NCI-H1436 treated with DMSO at 0.1 percent for 48 hours (cell line): ENCODE data around the gene FCGR3B.
"Not testable (repeated sequence)": the region's sequence is repeated elsewhere in the genome, so short reads cannot be mapped to it uniquely, and the experiment has no call there.

Experiments
- DNase-seq: peaks from one replicate; lab custom pipeline; 2025; lab: John Stamatoyannopoulos, UW

FCGR3B gene

DNA sequence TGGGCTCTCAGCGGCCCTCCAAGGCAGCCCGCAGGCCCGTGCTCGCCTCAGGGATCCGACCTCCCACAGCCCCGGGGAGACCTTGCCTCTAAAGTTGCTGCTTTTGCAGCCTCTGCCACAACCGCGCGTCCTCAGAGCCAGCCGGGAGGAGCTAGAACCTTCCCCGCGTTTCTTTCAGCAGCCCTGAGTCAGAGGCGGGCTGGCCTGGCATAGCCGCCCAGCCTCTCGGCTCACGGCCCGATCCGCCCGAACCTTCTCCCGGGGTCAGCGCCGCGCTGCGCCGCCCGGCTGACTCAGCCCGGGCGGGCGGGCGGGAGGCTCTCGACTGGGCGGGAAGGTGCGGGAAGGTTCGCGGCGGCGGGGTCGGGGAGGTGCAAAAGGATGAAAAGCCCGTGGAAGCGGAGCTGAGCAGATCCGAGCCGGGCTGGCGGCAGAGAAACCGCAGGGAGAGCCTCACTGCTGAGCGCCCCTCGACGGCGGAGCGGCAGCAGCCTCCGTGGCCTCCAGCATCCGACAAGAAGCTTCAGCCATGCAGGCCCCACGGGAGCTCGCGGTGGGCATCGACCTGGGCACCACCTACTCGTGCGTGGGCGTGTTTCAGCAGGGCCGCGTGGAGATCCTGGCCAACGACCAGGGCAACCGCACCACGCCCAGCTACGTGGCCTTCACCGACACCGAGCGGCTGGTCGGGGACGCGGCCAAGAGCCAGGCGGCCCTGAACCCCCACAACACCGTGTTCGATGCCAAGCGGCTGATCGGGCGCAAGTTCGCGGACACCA is 25.0 kb downstream of the FCGR3B start:
- not testable (repeated sequence) for DNase-seq

DNA sequence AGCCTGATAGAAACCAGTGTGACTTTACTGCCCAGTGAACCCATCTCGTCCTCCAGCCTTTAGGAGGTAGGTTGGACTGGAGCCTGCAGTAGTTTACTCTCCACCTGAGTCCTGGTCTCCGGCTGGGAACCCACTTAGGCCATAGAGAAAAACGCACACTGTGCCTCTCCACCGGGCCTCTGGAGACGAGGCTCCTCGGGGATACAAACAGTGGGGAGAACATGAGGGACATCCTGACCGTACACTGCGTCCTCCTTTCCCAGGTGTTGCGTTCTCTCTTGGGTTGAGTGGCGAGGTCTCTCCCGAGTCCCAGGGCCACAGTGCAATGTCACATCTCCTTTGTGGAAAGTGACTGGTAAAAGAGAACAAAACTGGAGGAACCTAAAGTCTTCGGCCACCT is 26.0 kb downstream of the FCGR3B start:
- not testable (repeated sequence) for DNase-seq

DNA sequence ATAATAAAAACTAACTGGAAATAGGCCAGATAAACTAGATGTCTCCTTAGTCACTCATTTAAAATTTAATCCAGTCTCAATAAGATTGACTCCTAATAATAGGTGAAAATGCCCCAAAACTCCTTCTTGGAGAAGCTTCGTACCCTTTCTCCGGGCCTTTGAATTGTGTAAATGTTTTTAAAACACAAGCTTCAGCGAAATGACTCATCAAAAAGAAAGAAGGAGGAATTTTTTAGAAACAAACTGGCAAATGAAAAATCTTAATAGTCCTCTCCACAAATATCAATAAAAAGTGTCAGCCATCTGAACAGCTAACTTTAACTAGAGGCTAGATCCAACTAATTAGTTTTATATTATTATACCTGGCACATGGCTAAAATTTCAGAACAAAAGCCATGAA is 33.9 kb downstream of the FCGR3B start:
- DNase-seq: not testable (repeated sequence)

DNA sequence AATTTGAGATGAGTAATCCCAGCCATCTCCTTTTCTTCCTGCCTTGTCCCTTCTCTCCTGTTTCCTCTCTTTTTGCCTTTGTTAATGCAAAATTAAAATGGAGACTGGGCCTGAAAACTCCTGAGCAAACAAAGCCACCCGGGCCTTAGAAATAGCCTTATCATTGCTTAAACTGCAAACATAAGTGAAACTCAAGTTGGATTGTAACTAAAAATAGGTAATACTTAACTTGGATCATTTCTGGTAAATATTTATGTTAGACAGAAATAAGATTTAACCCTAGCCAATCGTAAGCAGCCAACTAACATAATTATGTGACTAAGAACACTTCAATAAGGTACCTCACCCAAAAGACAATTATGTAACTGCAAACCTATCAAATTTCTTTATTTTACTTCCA is 35.4 kb downstream of the FCGR3B start:
- DNase-seq: not testable (repeated sequence)

DNA sequence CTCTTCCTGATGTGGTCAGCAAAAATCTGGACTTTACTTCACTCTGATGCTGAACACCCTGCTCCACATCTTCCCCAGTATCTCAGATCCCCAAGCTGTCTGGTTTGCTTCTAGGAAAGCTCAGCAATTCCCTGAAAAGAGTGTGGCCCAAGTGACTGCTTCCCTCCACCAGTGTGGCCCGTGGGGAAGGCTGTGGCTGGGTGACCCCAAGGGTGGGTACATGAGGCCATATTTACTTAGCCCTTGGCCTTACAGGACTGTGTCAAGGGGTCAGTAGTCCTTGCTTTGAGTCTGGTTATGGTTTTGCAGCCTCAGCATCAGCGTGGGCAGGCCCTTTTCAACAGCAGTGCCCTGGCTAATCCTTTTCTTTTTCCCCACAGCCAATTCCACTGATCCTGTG is 35.8 kb downstream of the FCGR3B start:
- not testable (repeated sequence) for DNase-seq

DNA sequence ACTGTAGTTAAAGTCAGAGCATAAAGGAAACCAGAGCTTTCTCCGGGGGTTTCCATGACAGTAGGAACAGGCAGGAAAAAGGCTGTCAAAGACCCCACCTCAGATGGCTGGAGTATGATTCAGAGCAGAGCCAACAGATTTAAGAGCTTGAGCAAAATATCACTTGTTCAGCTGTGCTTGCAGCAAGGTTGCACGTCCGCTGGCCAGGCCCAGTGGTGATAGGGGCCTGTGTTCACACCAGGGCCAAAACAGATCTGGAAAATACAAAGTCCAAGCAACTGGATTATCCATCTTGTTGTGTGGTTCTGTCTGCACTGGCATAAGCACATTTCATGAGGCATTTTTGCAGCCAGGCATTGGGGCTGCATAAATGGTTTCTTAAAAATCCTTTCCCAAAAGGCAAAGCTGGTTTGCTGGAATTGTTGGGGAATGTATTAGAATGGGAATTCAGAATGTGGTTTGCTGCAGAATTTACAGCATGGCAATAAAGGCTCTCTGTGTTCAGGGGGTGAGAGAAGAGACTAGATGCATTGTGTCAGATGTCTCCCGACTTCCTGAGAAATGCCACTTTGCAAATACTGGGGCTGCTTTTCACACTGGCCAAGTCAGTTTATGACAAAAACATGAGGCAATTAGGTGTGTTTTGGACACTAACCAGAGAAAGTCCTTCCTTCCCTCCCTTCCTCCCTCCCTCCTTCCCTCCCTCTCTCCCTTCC is 36.5 kb downstream of the FCGR3B start:
- DNase-seq: not testable (repeated sequence)

DNA sequence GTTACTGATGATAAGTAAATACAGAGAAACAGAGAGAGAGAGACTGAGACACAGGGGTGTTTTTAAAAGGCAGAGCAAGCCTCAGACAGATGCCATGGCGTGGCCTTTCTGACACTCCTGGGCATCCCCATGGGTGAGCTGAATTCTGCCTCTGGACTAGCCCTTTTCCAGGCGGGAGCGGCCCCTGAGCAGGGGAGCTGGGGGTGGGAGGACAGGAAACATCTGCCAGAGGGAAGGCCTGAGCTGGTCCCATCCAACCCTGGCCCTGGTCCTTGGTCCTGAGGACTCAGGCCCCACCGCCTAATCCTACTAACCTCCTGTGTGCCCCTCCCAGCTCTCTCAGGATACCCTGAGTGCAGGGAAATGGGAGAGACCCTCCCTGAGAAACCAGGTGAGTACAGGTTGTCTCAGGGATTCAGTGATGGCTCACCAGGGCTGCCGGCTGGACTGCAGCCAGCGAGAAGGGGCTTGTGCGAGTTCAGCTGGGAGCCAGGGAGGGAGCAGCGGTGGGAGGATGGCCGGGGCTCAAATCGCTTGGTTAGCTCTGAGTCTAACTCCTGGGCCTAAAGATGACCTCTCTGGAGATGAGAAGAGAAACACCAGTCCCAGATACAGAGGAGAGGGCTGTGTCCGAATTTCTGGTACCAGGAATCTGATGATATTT is 37.8 kb downstream of the FCGR3B start:
- DNase-seq: not testable (repeated sequence)

DNA sequence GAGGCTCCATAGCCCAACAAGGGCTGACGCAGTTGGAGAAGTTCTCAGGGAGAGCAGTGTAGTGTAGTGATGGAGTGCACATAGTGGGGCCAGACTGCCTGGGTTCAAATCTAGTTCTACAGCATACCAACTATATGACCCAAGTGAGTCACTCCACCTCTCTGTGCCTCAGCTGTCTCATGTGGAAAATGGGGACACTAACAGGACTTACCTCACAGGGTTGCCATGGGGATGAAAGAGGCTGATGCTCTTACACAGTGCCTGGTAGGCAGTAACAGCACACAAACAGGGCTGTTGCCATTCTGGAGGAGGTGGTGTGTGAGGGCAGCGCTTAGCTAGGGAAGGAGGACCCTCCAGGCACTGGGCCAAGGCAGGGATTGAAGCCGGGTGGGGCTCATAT is 38.4 kb downstream of the FCGR3B start:
- DNase-seq: not testable (repeated sequence)

DNA sequence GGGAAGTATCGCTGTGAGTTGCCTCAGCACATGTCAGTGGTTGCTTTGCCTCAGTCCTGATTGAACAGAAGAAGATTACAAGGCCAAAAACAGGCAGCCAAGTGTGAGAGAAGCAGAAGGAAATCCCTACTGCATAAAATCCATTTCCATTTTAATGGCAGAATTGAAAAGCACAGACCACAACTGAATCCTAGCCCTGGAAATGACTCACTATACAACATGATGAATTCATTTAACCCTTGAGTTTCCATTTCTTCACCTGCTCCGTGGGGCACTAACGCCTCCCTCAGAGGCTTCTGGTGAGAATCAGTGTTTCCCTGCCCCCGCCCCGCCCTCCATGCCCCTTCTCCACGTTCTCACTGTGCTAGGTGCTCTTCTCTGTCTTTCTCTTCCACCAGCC is 41.1 kb downstream of the FCGR3B start:
- DNase-seq: not testable (repeated sequence)

DNA sequence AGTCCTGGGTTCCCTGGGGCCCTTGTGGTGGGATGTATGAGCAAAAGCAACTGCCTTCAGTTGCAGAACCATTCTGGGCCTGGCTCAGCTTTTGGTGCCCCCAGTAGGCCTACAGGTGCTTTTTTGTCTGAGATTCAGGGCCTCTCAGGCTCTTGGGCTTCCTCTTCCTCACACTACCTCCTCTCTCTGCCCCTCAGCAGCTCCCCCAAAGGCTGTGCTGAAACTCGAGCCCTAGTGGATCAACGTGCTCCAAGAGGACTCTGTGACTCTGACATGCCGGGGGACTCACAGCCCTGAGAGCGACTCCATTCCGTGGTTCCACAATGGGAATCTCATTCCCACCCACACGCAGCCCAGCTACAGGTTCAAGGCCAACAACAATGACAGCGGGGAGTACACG is 41.6 kb downstream of the FCGR3B start:
- not testable (repeated sequence) for DNase-seq

DNA sequence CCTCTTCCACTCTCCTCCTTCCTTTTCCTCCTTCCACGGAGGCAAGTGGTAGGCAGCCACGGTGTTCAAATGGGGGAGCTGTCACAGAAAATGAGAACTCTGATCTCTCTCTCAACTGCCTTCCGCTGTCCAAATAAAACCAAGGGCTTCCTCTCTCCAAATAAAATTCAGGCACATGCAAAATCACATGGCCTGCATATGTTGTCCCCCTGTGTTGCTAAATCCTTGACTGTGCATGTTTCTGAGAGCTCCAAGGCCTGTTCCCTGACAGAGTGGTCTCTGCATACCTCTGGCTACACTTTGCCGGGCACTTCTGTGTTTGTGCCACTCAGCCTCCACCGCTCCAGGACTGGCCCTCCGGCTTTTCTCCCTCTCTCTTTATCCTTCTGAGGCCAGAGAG is 42.4 kb downstream of the FCGR3B start:
- not testable (repeated sequence) for DNase-seq

DNA sequence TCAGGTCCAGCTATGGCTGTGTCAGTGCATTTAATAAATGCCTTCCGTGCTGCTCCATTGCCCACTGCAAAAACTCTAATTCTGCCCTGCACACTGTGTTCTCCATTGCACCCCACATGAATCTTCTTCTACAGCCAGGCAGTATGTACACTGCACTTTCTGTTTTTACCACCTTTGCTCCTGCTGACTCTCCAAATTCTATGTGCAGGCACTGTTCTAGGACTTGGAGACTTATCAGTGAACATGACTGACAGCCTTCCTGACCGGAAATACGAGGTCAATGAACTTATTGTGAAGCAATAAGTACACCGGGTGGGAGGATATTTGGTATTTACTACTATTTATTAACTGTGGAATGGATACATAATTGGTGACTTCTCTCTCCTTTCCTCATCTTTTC is 48.1 kb downstream of the FCGR3B start:
- not testable (repeated sequence) for DNase-seq

DNA sequence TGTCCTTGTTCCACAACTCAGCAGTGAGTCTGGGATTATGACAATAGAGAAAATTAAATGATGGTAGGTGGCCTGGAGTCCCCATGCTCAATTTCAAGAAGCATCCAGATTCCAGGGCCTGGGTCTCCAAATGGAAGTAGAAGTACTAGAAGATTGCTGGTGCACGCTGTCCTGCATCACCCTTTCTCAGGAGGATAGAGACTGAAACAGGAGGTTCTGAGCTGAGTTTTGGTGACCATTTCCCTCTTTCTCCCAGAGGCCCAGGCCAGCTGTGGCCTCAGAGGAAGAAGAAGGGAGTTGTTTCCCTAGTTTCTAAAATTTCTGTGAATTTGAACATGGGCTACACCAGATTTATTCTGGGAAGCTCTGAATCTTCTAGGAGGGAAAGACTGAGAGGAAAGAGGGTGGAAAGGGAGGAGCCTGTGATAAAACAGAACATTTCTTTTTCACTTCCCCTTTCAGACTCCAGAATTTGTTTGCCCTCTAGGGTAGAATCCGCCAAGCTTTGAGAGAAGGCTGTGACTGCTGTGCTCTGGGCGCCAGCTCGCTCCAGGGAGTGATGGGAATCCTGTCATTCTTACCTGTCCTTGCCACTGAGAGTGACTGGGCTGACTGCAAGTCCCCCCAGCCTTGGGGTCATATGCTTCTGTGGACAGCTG is 50.0 kb downstream of the FCGR3B start:
- DNase-seq: not testable (repeated sequence)

DNA sequence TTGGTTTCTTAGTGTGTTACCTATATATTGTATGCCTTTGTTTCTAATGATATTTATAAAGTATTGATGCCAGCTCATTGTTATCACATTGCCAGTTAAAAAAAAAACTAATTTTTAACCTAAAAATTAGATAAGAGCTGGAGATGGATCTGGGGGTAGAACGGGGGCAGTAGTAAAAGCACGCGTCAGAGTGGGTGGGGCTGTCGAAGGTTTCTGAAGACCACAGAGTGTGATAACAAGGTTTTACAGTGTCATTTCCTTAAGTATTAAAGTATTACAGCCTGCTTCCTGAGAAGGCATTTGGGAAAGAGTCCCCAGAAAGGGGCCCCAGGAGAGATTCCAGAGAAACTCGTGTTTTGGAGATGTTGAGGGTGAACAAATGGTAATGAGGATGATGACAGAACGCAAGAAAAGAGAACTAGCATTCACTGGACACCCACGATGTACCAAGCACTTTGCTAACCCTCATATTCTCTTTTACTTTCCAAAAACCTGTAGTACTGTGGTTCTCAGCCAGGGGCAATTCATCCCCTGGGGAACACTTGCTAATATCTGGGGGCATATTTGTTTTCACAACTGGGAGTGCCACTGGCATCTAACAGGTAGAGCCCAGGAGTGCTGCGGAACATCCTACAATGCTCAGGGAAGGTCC is 51.0 kb downstream of the FCGR3B start:
- DNase-seq: not testable (repeated sequence)

DNA sequence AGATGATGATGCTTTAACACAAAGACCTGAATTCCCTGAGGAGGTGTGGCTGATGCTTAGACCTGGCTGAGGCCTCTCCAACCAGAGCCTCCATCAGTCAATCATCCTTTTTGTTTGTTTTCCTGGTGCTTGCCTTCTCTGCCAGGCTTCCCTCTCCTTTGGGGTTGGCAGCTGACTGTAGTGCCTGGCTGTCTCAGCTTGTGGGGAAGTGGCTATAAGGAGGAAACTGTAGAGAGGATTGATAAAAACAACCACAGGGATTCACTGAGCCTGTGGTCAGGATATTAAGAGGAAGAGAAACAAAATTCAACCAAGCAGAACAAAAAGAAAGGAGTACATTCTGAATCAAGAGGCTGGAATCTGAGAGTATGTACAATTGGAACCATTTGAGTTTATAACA is 54.3 kb downstream of the FCGR3B start:
- DNase-seq: not testable (repeated sequence)
